Keratinocyte (primary cell): Measurements from ENCODE around the gene SPTBN5. TPM values are rescaled to one million over a fixed set of nuclear protein-coding genes. Genes with fewer than 3 reads are reported as not detected.

Experiments
- DNase-seq: peaks from one replicate; pipeline ENCODE4 v3.0.0-alpha.2; 2011; ENCODE audit warnings: low read depth, missing footprints, low spot score
- FAIRE-seq: peaks from 2 replicates; lab custom pipeline; 2011; peaks lifted over from hg19 to GRCh38; lab: Jason Lieb, UNC
- H2AFZ ChIP-seq: 2 replicates; pipeline ENCODE4 v1.6.0; 2012; ENCODE audit warnings: low read length, control low read depth, inconsistent platforms; ENCODE audit not compliant: control insufficient read depth
- H3K27ac ChIP-seq: 2 replicates; pipeline ENCODE4 v1.5.1; 2011; ENCODE audit warnings: low read length; ENCODE audit not compliant: control insufficient read depth, insufficient read depth
- H3K27me3 ChIP-seq: 3 replicates; pipeline ENCODE4 v1.6.0; 2011; ENCODE audit warnings: low read length; ENCODE audit not compliant: control insufficient read depth, insufficient read depth; ENCODE audit errors: extremely low read depth
- H3K36me3 ChIP-seq, 2 experiments: 2 replicates in 1 of 2; 3 replicates in 1 of 2; pipeline ENCODE4 v1.5.1; 2011; ENCODE audit warnings: low read length in 2 of 2, mild to moderate bottlenecking in 1 of 2; ENCODE audit not compliant: control insufficient read depth in 2 of 2, insufficient read depth in 2 of 2; ENCODE audit errors: extremely low read depth in 1 of 2
- H3K4me1 ChIP-seq: 3 replicates; pipeline ENCODE4 v1.5.1; 2011; ENCODE audit warnings: low read length; ENCODE audit not compliant: control insufficient read depth, insufficient read depth; ENCODE audit errors: extremely low read depth
- H3K4me2 ChIP-seq: 3 replicates; pipeline ENCODE4 v1.6.0; 2011; ENCODE audit warnings: low read depth, low read length; ENCODE audit not compliant: control insufficient read depth, insufficient read depth; ENCODE audit errors: extremely low read depth
- H3K4me3 ChIP-seq, 3 experiments: fragments of 200-600 bp in 1 of 3; sonication (generic) in 1 of 3; 2 replicates in 2 of 3; 3 replicates in 1 of 3; pipeline ENCODE4 v1.5.1; 2011 to 2016; ENCODE audit warnings: low read length in 3 of 3, mild to moderate bottlenecking in 3 of 3, control low read depth in 2 of 3, inconsistent platforms in 1 of 3, low read depth in 1 of 3, mixed read lengths in 1 of 3, mixed run types in 1 of 3, moderate library complexity in 1 of 3; ENCODE audit not compliant: control insufficient read depth in 2 of 3, insufficient read depth in 2 of 3; ENCODE audit errors: extremely low read depth in 1 of 3
- H3K79me2 ChIP-seq: 2 replicates; pipeline ENCODE4 v1.6.0; 2012; ENCODE audit warnings: low read length; ENCODE audit not compliant: control insufficient read depth, insufficient read depth
- H3K9ac ChIP-seq: 3 replicates; pipeline ENCODE4 v1.6.0; 2011; ENCODE audit warnings: low read length; ENCODE audit not compliant: control insufficient read depth, insufficient read depth; ENCODE audit errors: extremely low read depth
- H3K9me1 ChIP-seq: 3 replicates; pipeline ENCODE4 v1.6.0; 2011; ENCODE audit warnings: low read length; ENCODE audit not compliant: control insufficient read depth, insufficient read depth; ENCODE audit errors: extremely low read depth
- H3K9me3 ChIP-seq: 2 replicates; pipeline ENCODE4 v1.5.1; 2012; ENCODE audit warnings: low read depth, low read length; ENCODE audit not compliant: control insufficient read depth
- H4K20me1 ChIP-seq: 3 replicates; pipeline ENCODE4 v1.6.0; 2011; ENCODE audit warnings: low read length; ENCODE audit not compliant: control insufficient read depth, insufficient read depth; ENCODE audit errors: extremely low read depth
- EZH2 ChIP-seq: IDR thresholded peaks from one replicate; pipeline ENCODE4 v1.6.1; 2012; ENCODE audit warnings: inconsistent platforms, mild to moderate bottlenecking, low read length, moderate library complexity
- dilution Hi-C: fragments of 300-500 bp; cut with MboI; formaldehyde crosslinking; loops from one replicate; pipeline ENCODE4 v1.7.0; 2020; ENCODE audit warnings: low sequenced_read_pairs; ENCODE audit not compliant: extremely low pct_ligation_motif_present
- polyA plus RNA-seq, 5 experiments: library from polyadenylated mRNA; depleted of rRNA in 3 of 5; stranded (reverse) in 3 of 5; stranded (forward) in 1 of 5; unstranded in 1 of 5; fragments of >200 nt; gene quantifications; 1 replicate in 1 of 5; 2 replicates in 3 of 5; 3 replicates in 1 of 5; pipeline versions ENCODE4 v1.2.1 to v1.2.3, GENCODE V29; 2011 to 2012; ENCODE audit warnings: missing spikeins in 2 of 5, low read depth in 1 of 5, low replicate concordance in 1 of 5
- TF ChIP-seq, protein P1 (sequence below), 3 experiments: IDR thresholded peaks in 1 of 3; conservative IDR thresholded peaks in 1 of 3; optimal IDR thresholded peaks in 1 of 3; 2 replicates in 2 of 3; 3 replicates in 1 of 3; pipeline versions ENCODE3 to v1.5.1; 2011; ENCODE audit warnings: low read length in 3 of 3, mild to moderate bottlenecking in 3 of 3, moderate library complexity in 2 of 3, control low read depth in 1 of 3, inconsistent platforms in 1 of 3; ENCODE audit not compliant: insufficient read depth in 2 of 3; ENCODE audit errors: extremely low read depth in 1 of 3

The SPTBN5 gene
- polyA plus RNA-seq, 1 donor (not counting 4 experiments of a cell fraction or from before 2014, with no cell fraction given), result 0.66 TPM

DNA sequence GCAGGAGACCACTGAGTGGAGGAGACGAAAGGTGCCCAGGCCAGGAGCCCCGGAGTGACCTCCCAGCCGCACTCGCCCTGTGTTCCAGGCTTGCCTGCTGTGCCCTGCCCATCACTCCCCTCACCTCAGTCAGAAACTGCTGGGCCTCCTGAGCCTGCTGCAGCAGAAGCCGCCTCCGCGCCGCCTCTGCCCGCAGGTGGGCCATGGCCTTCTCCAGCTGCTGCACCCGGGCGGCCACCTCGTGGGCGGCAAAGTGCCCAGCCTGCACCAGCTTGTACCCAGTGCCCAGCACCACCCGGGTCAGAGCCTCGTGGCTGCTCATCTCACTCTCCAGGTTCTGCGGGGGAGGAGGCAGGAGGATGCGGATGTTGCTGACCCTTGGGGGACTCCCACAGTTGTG, 37.6 kb downstream of the SPTBN5 start:
- no peak overlapping the region for H3K4me2 ChIP-seq
- no peaks in the 10 kb centered on the region for H3K9me3 ChIP-seq
- no peak for DNase-seq
- peaks cover 0 to 1% of the 10 kb centered on the region in 2 experiments for H3K36me3 ChIP-seq
- peaks cover 16% of the 10 kb centered on the region for H3K27me3 ChIP-seq
- no peak overlapping the region for H3K9ac ChIP-seq
- H3K9me1 ChIP-seq, result no peaks in the 10 kb centered on the region
- no peak for FAIRE-seq
- no peak overlapping the region for H3K4me3 ChIP-seq
- no peaks in the 10 kb centered on the region for H4K20me1 ChIP-seq
- dilution Hi-C loops, result no loop called here
- no peak overlapping the region for H3K27ac ChIP-seq
- TF ChIP-seq EZH2, result no peak
- TF ChIP-seq, protein P1, sequence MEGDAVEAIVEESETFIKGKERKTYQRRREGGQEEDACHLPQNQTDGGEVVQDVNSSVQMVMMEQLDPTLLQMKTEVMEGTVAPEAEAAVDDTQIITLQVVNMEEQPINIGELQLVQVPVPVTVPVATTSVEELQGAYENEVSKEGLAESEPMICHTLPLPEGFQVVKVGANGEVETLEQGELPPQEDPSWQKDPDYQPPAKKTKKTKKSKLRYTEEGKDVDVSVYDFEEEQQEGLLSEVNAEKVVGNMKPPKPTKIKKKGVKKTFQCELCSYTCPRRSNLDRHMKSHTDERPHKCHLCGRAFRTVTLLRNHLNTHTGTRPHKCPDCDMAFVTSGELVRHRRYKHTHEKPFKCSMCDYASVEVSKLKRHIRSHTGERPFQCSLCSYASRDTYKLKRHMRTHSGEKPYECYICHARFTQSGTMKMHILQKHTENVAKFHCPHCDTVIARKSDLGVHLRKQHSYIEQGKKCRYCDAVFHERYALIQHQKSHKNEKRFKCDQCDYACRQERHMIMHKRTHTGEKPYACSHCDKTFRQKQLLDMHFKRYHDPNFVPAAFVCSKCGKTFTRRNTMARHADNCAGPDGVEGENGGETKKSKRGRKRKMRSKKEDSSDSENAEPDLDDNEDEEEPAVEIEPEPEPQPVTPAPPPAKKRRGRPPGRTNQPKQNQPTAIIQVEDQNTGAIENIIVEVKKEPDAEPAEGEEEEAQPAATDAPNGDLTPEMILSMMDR (optimal IDR thresholded peaks at IDR 0.05 in 1 of 3, IDR thresholded peaks at IDR 0.05 in 1 of 3, conservative IDR thresholded peaks at IDR 0.05 in 1 of 3; ENCODE audit: extremely low read depth in 1 of 3, insufficient read depth in 2 of 3, low read length in 3 of 3), result no peak
- no peaks in the 10 kb centered on the region for H3K79me2 ChIP-seq
- no peaks in the 10 kb centered on the region for H3K4me1 ChIP-seq
- H2AFZ ChIP-seq, result no peak overlapping the region

DNA sequence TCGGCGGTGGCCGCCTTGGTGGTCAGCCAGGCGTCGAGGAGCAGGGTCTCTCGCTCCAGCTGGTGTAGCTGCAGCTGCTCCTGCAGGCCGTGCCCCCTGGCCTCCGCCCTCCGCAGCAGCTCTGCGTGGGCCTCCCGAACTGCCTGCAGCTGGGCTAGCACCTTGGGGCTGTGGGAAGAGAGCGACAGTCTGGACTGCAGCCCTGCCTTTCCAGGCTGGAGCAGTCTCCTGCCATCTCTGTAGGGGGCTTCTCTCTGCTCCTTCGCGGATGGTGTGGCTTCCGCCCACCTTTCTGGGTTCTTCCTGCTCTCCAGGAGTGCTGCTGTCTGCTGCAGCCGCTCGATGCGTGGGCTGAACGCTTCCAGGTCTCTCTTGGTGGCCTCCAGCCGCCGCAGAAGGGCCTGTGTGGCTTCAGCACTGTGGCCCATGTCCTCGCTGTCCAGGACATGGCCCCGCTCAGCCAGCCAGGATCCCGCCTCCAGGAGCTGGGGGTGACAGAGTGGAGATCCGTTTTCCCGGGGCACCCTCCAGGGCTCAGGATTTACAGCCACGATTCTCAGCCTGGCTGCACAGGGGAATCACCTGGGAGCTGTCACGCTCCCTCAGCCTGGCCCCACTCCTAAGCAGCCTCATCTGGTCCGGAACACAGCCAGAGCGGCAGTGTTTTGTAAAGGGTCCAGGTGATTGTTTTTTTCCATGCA, 38.4 kb downstream of the SPTBN5 start:
- Histone ChIP-seq H3K36me3 (no peaks in the 10 kb centered on the region), H3K4me1 (peaks cover under 1% of the 10 kb centered on the region), H3K9me1 (no peaks in the 10 kb centered on the region), H2AFZ (no peak overlapping the region), H3K4me2 (no peak overlapping the region), H3K9ac (no peak overlapping the region), H3K27me3 (peaks cover 16% of the 10 kb centered on the region), H3K27ac (no peak overlapping the region), H3K9me3 (no peaks in the 10 kb centered on the region), H3K79me2 (no peaks in the 10 kb centered on the region), H4K20me1 (no peaks in the 10 kb centered on the region), H3K4me3 (no peak overlapping the region)
- FAIRE-seq, result no peak
- dilution Hi-C loops, result no loop called here
- no peak for DNase-seq
- no peak for TF ChIP-seq EZH2
- TF ChIP-seq, protein P1 (optimal IDR thresholded peaks at IDR 0.05 in 1 of 3, IDR thresholded peaks at IDR 0.05 in 1 of 3, conservative IDR thresholded peaks at IDR 0.05 in 1 of 3; ENCODE audit: extremely low read depth in 1 of 3, insufficient read depth in 2 of 3, low read length in 3 of 3), result no peak
